HepG2 (cell line): ENCODE measurements around the gene AFAP1L2. TPM values are rescaled to one million over a fixed set of nuclear protein-coding genes. Genes with fewer than 3 reads are reported as not detected.

Experiments used
- ATAC-seq: fragments of 200-7000 bp; cut with Tn5 transposase; 3 replicates; pipeline ENCODE4 v1.9.1; 2020; ENCODE audit warnings: mild to moderate bottlenecking, moderate library complexity
- Bru-seq: library from RNA; stranded (reverse); fragments of 400-500 nt; gene quantifications from one replicate; lab custom pipeline; 2021; lab: Mats Ljungman, UMichigan
- BruChase-seq, 2 experiments: library from RNA; stranded (reverse); fragments of 400-500 nt; gene quantifications; one replicate each; lab custom pipeline; 2021; lab: Mats Ljungman, UMichigan
- BruUV-seq: library from RNA; stranded (reverse); fragments of 400-500 nt; replicated peaks from 2 replicates; lab custom pipeline; 2021; lab: Mats Ljungman, UMichigan
- CTCF ChIA-PET: fragments of 300-600 bp; formaldehyde crosslinking; extraction: SDS; loops from one replicate; lab custom pipeline; 2021; ENCODE audit warnings: low total read pairs, inconsistent platforms, low intra/inter-chr PET ratio; lab: Yijun Ruan, JAX
- POLR2A ChIA-PET: fragments of 350-600 bp; sonication (Branson Sonifier 250); formaldehyde crosslinking; loops from one replicate; lab custom pipeline; 2020; ENCODE audit warnings: antibody characterized with exemption, inconsistent platforms; lab: Yijun Ruan, JAX
- DNase-seq: peaks from one replicate; pipeline ENCODE4 v3.0.0-alpha.2; 2015; ENCODE audit warnings: low spot score
- FAIRE-seq: peaks from 3 replicates; lab custom pipeline; 2011; peaks lifted over from hg19 to GRCh38; lab: Jason Lieb, UNC
- H2AFZ ChIP-seq: one replicate; pipeline ENCODE4 v1.6.1; 2011; ENCODE audit warnings: low read length, inconsistent platforms
- H3K27ac ChIP-seq: fragments of 300-600 bp; 3 replicates; pipeline ENCODE4 v1.8.0; 2011; ENCODE audit warnings: mixed run types, mild to moderate bottlenecking, mixed read lengths, low read length, inconsistent platforms; ENCODE audit not compliant: insufficient read depth; ENCODE audit errors: extremely low read length
- H3K27me3 ChIP-seq, 2 experiments: fragments of 200-600 bp in 1 of 2; 2 replicates in 1 of 2; 3 replicates in 1 of 2; pipeline versions ENCODE4 v1.6.0 to v1.8.0; 2011; ENCODE audit warnings: low read length in 2 of 2, mild to moderate bottlenecking in 2 of 2, moderate library complexity in 2 of 2, inconsistent platforms in 1 of 2; ENCODE audit not compliant: insufficient read depth in 2 of 2, control insufficient read depth in 1 of 2
- H3K36me3 ChIP-seq, 2 experiments: fragments of 200-600 bp in 1 of 2; replicated peaks in 1 of 2; 2 replicates in 1 of 2; 3 replicates in 1 of 2; pipeline versions ENCODE4 v1.5.1 to v1.8.0; 2011; ENCODE audit warnings: low read length in 2 of 2, inconsistent platforms in 1 of 2; ENCODE audit not compliant: insufficient read depth in 2 of 2, control insufficient read depth in 1 of 2
- H3K4me1 ChIP-seq: 2 replicates; pipeline ENCODE4 v1.5.1; 2012; ENCODE audit warnings: low read length, inconsistent platforms; ENCODE audit not compliant: insufficient read depth
- H3K4me2 ChIP-seq: 2 replicates; pipeline ENCODE4 v1.6.0; 2011; ENCODE audit warnings: low read depth, low read length, inconsistent platforms
- H3K4me3 ChIP-seq, 3 experiments: fragments of 200-600 bp in 1 of 3; sonication (generic), shearing (Covaris generic) in 1 of 3; replicated peaks in 1 of 3; 2 replicates each; pipeline ENCODE4 v1.5.1; 2011 to 2016; ENCODE audit warnings: low read length in 3 of 3, inconsistent platforms in 2 of 3, low read depth in 2 of 3, mild to moderate bottlenecking in 2 of 3, control low read depth in 1 of 3, mixed read lengths in 1 of 3; ENCODE audit not compliant: insufficient read depth in 1 of 3
- H3K79me2 ChIP-seq: one replicate; pipeline ENCODE4 v1.6.1; 2011; ENCODE audit warnings: low read length, inconsistent platforms; ENCODE audit not compliant: insufficient read depth
- H3K9ac ChIP-seq: 2 replicates; pipeline ENCODE4 v1.6.0; 2011; ENCODE audit warnings: mild to moderate bottlenecking, low read depth, low read length, inconsistent platforms; ENCODE audit not compliant: insufficient read depth
- H3K9me3 ChIP-seq: 2 replicates; pipeline ENCODE4 v1.5.1; 2012; ENCODE audit warnings: mild to moderate bottlenecking, low read length
- H4K20me1 ChIP-seq: 2 replicates; pipeline ENCODE4 v1.6.0; 2011; ENCODE audit warnings: inconsistent platforms, mild to moderate bottlenecking, low read length, moderate library complexity; ENCODE audit not compliant: insufficient read depth
- ARNT2 ChIP-seq: sonication (generic); formaldehyde crosslinking; IDR thresholded peaks from 2 replicates; pipeline ENCODE4 v1.8.0; 2022; ENCODE audit warnings: mild to moderate bottlenecking, low read depth, missing genetic modification reagents, moderate library complexity
- HNRNPLL ChIP-seq: fragments of 200-400 bp; formaldehyde crosslinking; IDR thresholded peaks from 2 replicates; pipeline ENCODE4 v1.6.1; 2017; ENCODE audit warnings: mild to moderate bottlenecking, low read depth, low read length; ENCODE audit not compliant: poor library complexity, severe bottlenecking
- JDP2 ChIP-seq: sonication (generic); formaldehyde crosslinking; IDR thresholded peaks from 2 replicates; pipeline ENCODE4 v1.8.1; 2022; ENCODE audit warnings: missing genetic modification reagents, borderline replicate concordance
- RORA ChIP-seq: sonication (generic); formaldehyde crosslinking; IDR thresholded peaks from 2 replicates; pipeline ENCODE4 v1.5.0; 2020; ENCODE audit warnings: mild to moderate bottlenecking, missing genetic modification reagents, moderate library complexity
- ZFY ChIP-seq: sonication (generic); formaldehyde crosslinking; IDR thresholded peaks from 2 replicates; pipeline ENCODE4 v1.4.0; 2020; ENCODE audit warnings: missing genetic modification reagents
- ZNF251 ChIP-seq: sonication (generic); formaldehyde crosslinking; IDR thresholded peaks from 2 replicates; pipeline ENCODE4 v1.9.0; 2021; ENCODE audit warnings: mild to moderate bottlenecking, missing genetic modification reagents
- ZNF275 ChIP-seq: sonication (generic); formaldehyde crosslinking; IDR thresholded peaks from 2 replicates; pipeline ENCODE4 v1.8.0; 2022; ENCODE audit warnings: missing genetic modification reagents, mild to moderate bottlenecking, inconsistent platforms, borderline replicate concordance
- ZNF30 ChIP-seq: sonication (generic); formaldehyde crosslinking; IDR thresholded peaks from 2 replicates; pipeline ENCODE4 v1.5.0; 2020; ENCODE audit warnings: mild to moderate bottlenecking, missing genetic modification reagents
- ZNF609 ChIP-seq: sonication (generic); formaldehyde crosslinking; IDR thresholded peaks from 2 replicates; pipeline ENCODE4 v1.4.0; 2020; ENCODE audit warnings: mild to moderate bottlenecking, missing genetic modification reagents, borderline replicate concordance
- ZNF629 ChIP-seq: sonication (generic); formaldehyde crosslinking; conservative IDR thresholded peaks from 2 replicates; pipeline ENCODE4 v1.5.0; 2020; ENCODE audit warnings: missing genetic modification reagents
- ZNF784 ChIP-seq: sonication (generic); formaldehyde crosslinking; IDR thresholded peaks from 2 replicates; pipeline ENCODE4 v1.5.1; 2020; ENCODE audit warnings: missing genetic modification reagents, mild to moderate bottlenecking, borderline replicate concordance
- WGBS: methylation state at CpG from one replicate; pipeline ENCODE4 v1.1.6; 2017; ENCODE audit warnings: low lambda C conversion rate; 5-methylcytosine and 5-hydroxymethylcytosine counted together
- in situ Hi-C: cut with HindIII; loops from 2 replicates; pipeline ENCODE4 v1.10.0; 2017; ENCODE audit warnings: low pct_unique_long_range_greater_than_20kb; ENCODE audit not compliant: extremely low pct_ligation_motif_present
- intact Hi-C: fragments of 100-400 bp; cut with micrococcal nuclease; formaldehyde crosslinking; loops from one replicate; pipeline ENCODE4 v1.10.0; 2022; ENCODE audit not compliant: unreplicated experiment
- long read RNA-seq, 2 experiments: library from RNA in 1 of 2; library from polyadenylated mRNA in 1 of 2; stranded (forward) in 1 of 2; unstranded in 1 of 2; transcript quantifications; one replicate each; pipeline ENCODE4 v2.0.0, GENCODE V29; 2019 to 2022
- polyA minus RNA-seq, 3 experiments: library from RNA; depleted of rRNA, polyadenylated mRNA; stranded (reverse); fragments of >200 nt; gene quantifications; 2 replicates each; pipeline ENCODE4 v1.2.3, GENCODE V29; 2011; ENCODE audit warnings: low replicate concordance in 1 of 3
- polyA plus RNA-seq, 8 experiments: library from polyadenylated mRNA; depleted of rRNA in 3 of 8; stranded (reverse) in 7 of 8; unstranded in 1 of 8; fragments of >200 nt; fragmentation: Illumina TruSeq in 4 of 8; extraction: Trizol in 4 of 8; gene quantifications; 2 replicates each; pipeline versions ENCODE4 v1.2.1 to v1.2.3, GENCODE V29; 2011 to 2016; ENCODE audit warnings: low read depth in 4 of 8, missing spikeins in 1 of 8, mixed read lengths in 1 of 8; ENCODE audit not compliant: insufficient read depth in 1 of 8
- total RNA-seq, 5 experiments: library from RNA; depleted of rRNA; stranded (reverse); fragments of >200 nt; fragmentation: Illumina TruSeq; extraction: Trizol; gene quantifications; 2 replicates each; pipeline ENCODE4 v1.2.3, GENCODE V29; 2016; ENCODE audit warnings: low read depth in 1 of 5

AFAP1L2 gene
- total RNA-seq (2016; rRNA removed; fragmentation: Illumina TruSeq; extraction: Trizol) (not detected in 2 replicates), polyA plus RNA-seq (2011; rRNA removed) (not detected in 2 replicates), polyA minus RNA-seq (2011; rRNA and poly(A)+ RNA removed; ENCODE audit: low replicate concordance) (0.75 TPM in 1 of 2 replicates, not detected in the other), Bru-seq, nascent RNA (percentile 10 among the genes with signal in this experiment), BruChase-seq, experiment 1, labeled RNA remaining after a 6-hour chase (percentile 19 among the genes with signal in this experiment), BruChase-seq, experiment 2, labeled RNA remaining after a 2-hour chase (percentile 21 among the genes with signal in this experiment)
- total RNA-seq (2016; cell fraction: cytosol; rRNA removed; fragmentation: Illumina TruSeq; extraction: Trizol; ENCODE audit: low read depth), result not detected in 2 replicates
- not detected in 2 replicates for total RNA-seq (2016; cell fraction: insoluble cytoplasmic fraction; rRNA removed; fragmentation: Illumina TruSeq; extraction: Trizol)
- not detected in 2 replicates for total RNA-seq (2016; cell fraction: membrane; rRNA removed; fragmentation: Illumina TruSeq; extraction: Trizol)
- not detected in 2 replicates for total RNA-seq (2016; cell fraction: nucleus; rRNA removed; fragmentation: Illumina TruSeq; extraction: Trizol)
- not detected in 2 replicates for polyA plus RNA-seq (2011; cell fraction: cytosol; rRNA removed)
- polyA plus RNA-seq (2011; cell fraction: nucleus; rRNA removed), result 0.03 TPM in 2 replicates
- not detected in 2 replicates for polyA plus RNA-seq (2012)
- polyA plus RNA-seq (2016; cell fraction: cytosol; fragmentation: Illumina TruSeq; extraction: Trizol; ENCODE audit: low read depth), result not detected in 2 replicates
- polyA plus RNA-seq (2016; cell fraction: insoluble cytoplasmic fraction; fragmentation: Illumina TruSeq; extraction: Trizol; ENCODE audit: low read depth), result not detected in 2 replicates
- not detected in 2 replicates for polyA plus RNA-seq (2016; cell fraction: membrane; fragmentation: Illumina TruSeq; extraction: Trizol; ENCODE audit: low read depth)
- not detected in 2 replicates for polyA plus RNA-seq (2016; cell fraction: nucleus; fragmentation: Illumina TruSeq; extraction: Trizol; ENCODE audit: insufficient read depth, low read depth)
- not detected in 2 replicates for polyA minus RNA-seq (2011; cell fraction: cytosol; rRNA and poly(A)+ RNA removed)
- not detected in 2 replicates for polyA minus RNA-seq (2011; cell fraction: nucleus; rRNA and poly(A)+ RNA removed)
- long read RNA-seq, experiment 1, result 0 reads
- long read RNA-seq, experiment 2, result 0 reads

- no peak for FAIRE-seq
- Histone ChIP-seq H2AFZ (no peak within 1 kb of the TSS), H3K79me2 (no peaks in the 10 kb centered on the region), H3K9ac (no peak within 1 kb of the TSS), H3K27me3 (peaks cover 19 to 68% of the 10 kb centered on the region in 2 experiments), H3K9me3 (no peaks in the 10 kb centered on the region), H3K4me3 (peak within 1 kb of the TSS in 2 of 3 experiments; percentile 23 to 50; a peak in 3 of 6 replicates), H3K27ac (no peak within 1 kb of the TSS), H3K4me1 (no peaks in the 10 kb centered on the region), H3K4me2 (peak within 1 kb of the TSS; percentile 39), H4K20me1 (no peaks in the 10 kb centered on the region), H3K36me3 (no peaks in the 10 kb centered on the region)
- BruUV-seq, result no TSS peak
- peak; percentile 89 for ATAC-seq
- DNase-seq, result no peak
- in situ Hi-C loops, result no loop called here
- CTCF ChIA-PET, result no interaction called here
- 7% methylated on average over 21 of the region's 88 CpGs for WGBS
- POLR2A ChIA-PET, result no interaction called here
- intact Hi-C loops, result no loop called here
- TF ChIP-seq ZNF784 (CRISPR knock-in tag), result no peak
- peak; percentile 23; the same call in 1 of the 2 replicates for TF ChIP-seq ZFY (CRISPR knock-in tag)
- no peak for TF ChIP-seq ARNT2
- TF ChIP-seq ZNF251 (CRISPR knock-in tag), result no peak
- TF ChIP-seq RORA (CRISPR knock-in tag), result no peak
- TF ChIP-seq ZNF629 (CRISPR knock-in tag), result peak; percentile 55
- TF ChIP-seq ZNF609 (CRISPR knock-in tag), result no peak
- no peak for TF ChIP-seq ZNF30 (CRISPR knock-in tag)
- TF ChIP-seq HNRNPLL, result peak; percentile 48
- TF ChIP-seq JDP2, result no peak
- no peak for TF ChIP-seq ZNF275
Observed at GRCh38 chr10:114404171-114405010, at the start of gene AFAP1L2. Gene AFAP1L2 (minus strand): TSS chr10:114404502. CDS start chr10:114404455, 47 bp downstream.
